ENCODE measurements around the gene MARCHF10. TPM values are rescaled to one million over a fixed set of nuclear protein-coding genes. Genes with fewer than 3 reads are reported as not detected.

The MARCHF10 gene
- total and polyA plus RNA-seq, 2 of the 4 experiments (the other 2 are of a cell fraction) = 0.18 to 0.74 TPM

DNA sequence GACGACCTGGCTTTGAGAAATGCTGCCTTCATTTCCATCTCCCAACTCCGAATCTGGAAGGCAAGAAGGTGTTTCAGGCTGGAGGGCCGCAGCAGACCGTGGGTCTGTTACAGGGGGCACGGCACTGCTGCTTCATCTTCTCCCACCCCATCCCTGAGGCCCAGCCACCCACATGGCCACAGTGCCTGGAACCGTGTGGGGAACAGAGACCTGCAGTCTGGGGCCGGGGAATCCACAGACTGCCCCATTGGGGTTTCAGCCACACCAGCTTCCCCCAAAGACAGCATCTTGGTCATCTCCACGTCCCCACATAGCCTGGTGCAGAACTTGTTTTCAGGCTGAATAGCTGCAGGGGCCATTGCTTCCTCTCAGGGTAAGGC, 106.4 kb downstream of the MARCHF10 start:
- H3K56ac ChIP-seq (ENCODE audit: extremely low read depth, insufficient read depth, low read length) = no peak overlapping the region
- H3K14ac ChIP-seq (replicated peaks; ENCODE audit: low read depth, low read length) = no peak overlapping the region
- no peaks in the 10 kb centered on the region for H3K36me3 ChIP-seq (ENCODE audit: control insufficient read depth, insufficient read depth, low read length)
- H3K23ac ChIP-seq (ENCODE audit: low read depth, low read length) = no peak overlapping the region
- POLR2A ChIA-PET (ENCODE audit: unreplicated experiment) = no interaction called here
- H2AK9ac ChIP-seq (replicated peaks; ENCODE audit: low read depth, low read length, poor library complexity) = peak overlapping the region; percentile 7
- H4K20me1 ChIP-seq (ENCODE audit: insufficient read depth, low read length) = no peaks in the 10 kb centered on the region
- no TSS peak for BruUV-seq (replicated peaks)
- peak overlapping the region; percentile 67 for H2AFZ ChIP-seq (replicated peaks; ENCODE audit: low read length, poor library complexity)
- H3K9me3 ChIP-seq (ENCODE audit: control insufficient read depth, insufficient read depth, low read length) = no peaks in the 10 kb centered on the region
- peak overlapping the region; percentile 58; the same call in 1 of the 3 replicates for H2BK15ac ChIP-seq (ENCODE audit: low read depth, low read length)
- H3K4me1 ChIP-seq (ENCODE audit: control insufficient read depth, insufficient read depth, low read length) = peaks cover 24% of the 10 kb centered on the region
- H3K27ac ChIP-seq (ENCODE audit: insufficient read depth, low read length) = no peak overlapping the region
- TF ChIP-seq CEBPB (IDR thresholded peaks at IDR 0.05; ENCODE audit: low read depth, low read length) (no peak), RAD21 (IDR thresholded peaks at IDR 0.05; ENCODE audit: low read length) (no peak), CHD1 (IDR thresholded peaks at IDR 0.05; ENCODE audit: low read depth, low read length) (no peak), RCOR1 (IDR thresholded peaks at IDR 0.05; ENCODE audit: insufficient replicate concordance, low read length) (no peak), FOS (IDR thresholded peaks at IDR 0.05; ENCODE audit: low read depth, low read length) (no peak), POLR2A (IDR thresholded peaks at IDR 0.05; ENCODE audit: low read depth, low read length) (no peak), BHLHE40 (IDR thresholded peaks at IDR 0.05; ENCODE audit: low read depth, low read length) (no peak)
- in situ Hi-C loops (cut with MboI; ENCODE audit: low sequenced_read_pairs) (no loop called here), intact Hi-C loops (cut with micrococcal nuclease) (no loop called here), dilution Hi-C loops (cut with HindIII; ENCODE audit: low sequenced_read_pairs, unreplicated experiment) (no loop called here)
- H3K18ac ChIP-seq (ENCODE audit: low read depth, low read length) = no peak overlapping the region
- peak overlapping the region; percentile 94 for H2AK5ac ChIP-seq (ENCODE audit: low read depth, low read length)
- no peak for ATAC-seq (ENCODE audit: low read depth)
- peak overlapping the region; percentile 51; the same call in 1 of the 2 replicates for H3K4ac ChIP-seq (ENCODE audit: low read depth, low read length)
- CTCF ChIA-PET = interaction anchor here (0.7 to 1.0 kb wide), 2 partner anchors 93 to 268 kb away, joined by 3 to 4 read pairs; no protein-coding TSS in a partner anchor
- no peak overlapping the region for H3K9ac ChIP-seq (ENCODE audit: low read depth, low read length)
- no peak overlapping the region; the same call in 1 of the 2 replicates for H4K91ac ChIP-seq (ENCODE audit: insufficient read depth, low read depth, low read length)
- H2BK5ac ChIP-seq (ENCODE audit: low read depth, low read length, poor library complexity, severe bottlenecking) = no peak overlapping the region
- H3K79me1 ChIP-seq (ENCODE audit: low read depth in 1 of 2, low read length in 2 of 2) = peaks cover 11 to 34% of the 10 kb centered on the region in 2 experiments; a peak in 3 of 4 replicates
- H2BK120ac ChIP-seq (ENCODE audit: low read depth, low read length) = peak overlapping the region; percentile 42
- H4K8ac ChIP-seq (ENCODE audit: low read depth in 2 of 2, low read length in 2 of 2) = no peak overlapping the region; a peak in 1 of 4 replicates
- 87% methylated on average over 3 of the region's 8 CpGs; no CpG with 5 or more reads in 1 of the 2 experiments for WGBS, 2 experiments (ENCODE audit: extremely low coverage in 2 of 2, insufficient read length in 1 of 2)
- no peak for DNase-seq
- no peak overlapping the region for H4K5ac ChIP-seq (ENCODE audit: low read depth, low read length)
- 0 out of 2 replicates have a peak, but pooled peaks cover 10% of the 10 kb centered on the region for H3K9me1 ChIP-seq (ENCODE audit: insufficient read depth, low read length)
- no peak overlapping the region for H3K4me2 ChIP-seq (ENCODE audit: low read depth, low read length)
- H3K27me3 ChIP-seq (ENCODE audit: control insufficient read depth, insufficient read depth, low read length) = no peaks in the 10 kb centered on the region
- H2BK20ac ChIP-seq (ENCODE audit: low read depth, low read length) = peak overlapping the region; percentile 49; the same call in 1 of the 2 replicates
- H3K4me3 ChIP-seq (ENCODE audit: insufficient read depth, low read depth, low read length) = no peak overlapping the region

Measured in IMR-90 (cell line).